Activated CD4-positive, alpha-beta T cell treated with anti-CD3 and anti-CD28 coated beads, Interleukin-2, amount 50 U/mL, for 48 hours (primary cell): Measurements from ENCODE around the gene IFNL3.
"Not testable (repeated sequence)": the region's sequence is repeated elsewhere in the genome, so short reads cannot be mapped to it uniquely, and the experiment has no call there.

Experiments used
- DNase-seq, 2 experiments: peaks; one replicate each; pipeline ENCODE4 v3.0.0-alpha.2; 2020

The IFNL3 gene

GRCh38 chr19:39244410-39245100, at the start of gene IFNL3:
Gene IFNL3 (minus strand): TSS chr19:39245006. CDS start chr19:39244967, 39 bp downstream.
- DNase-seq: not testable (repeated sequence)

DNA sequence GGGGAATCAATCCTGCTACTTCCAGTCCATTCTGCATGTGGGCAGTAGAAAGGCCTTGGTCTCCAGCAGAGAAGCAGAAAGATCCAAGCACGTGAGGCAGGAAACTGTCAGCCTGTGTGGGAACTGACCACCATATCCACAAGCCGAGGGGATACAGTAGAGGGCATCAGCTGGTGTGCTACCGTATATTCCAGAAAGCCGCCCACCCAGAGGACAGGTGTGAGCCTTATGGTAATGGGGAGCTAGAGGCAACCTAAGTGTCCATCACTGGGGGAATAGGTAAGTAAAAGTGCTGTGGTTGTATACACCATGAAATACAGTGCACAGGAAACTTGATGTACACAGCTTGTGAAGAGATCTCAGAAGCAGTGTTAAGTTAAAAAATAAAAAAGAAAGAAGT, 48.6 kb upstream of the IFNL3 start:
- no peak for DNase-seq

GRCh38 chr19:39284032-39284431, 39.2 kb upstream of the IFNL3 start:
- no peak for DNase-seq

DNA sequence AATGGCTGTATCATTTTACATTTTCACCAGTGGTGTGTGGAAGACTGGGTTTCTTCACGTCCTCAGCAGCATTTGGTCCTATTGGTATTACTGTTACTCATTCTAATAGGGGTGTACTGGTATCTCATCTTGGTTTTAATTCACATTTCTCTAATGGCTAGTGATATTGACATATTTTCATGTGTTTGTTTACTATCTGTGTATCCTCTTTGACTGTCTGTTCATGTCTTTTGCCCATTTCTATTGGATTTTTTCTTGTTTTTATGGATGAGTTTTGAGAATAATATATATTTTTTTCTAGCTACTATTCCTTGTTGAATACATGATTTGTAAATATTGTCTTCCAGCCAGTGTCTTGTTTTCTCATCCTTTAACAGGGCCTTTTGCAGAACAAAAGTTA, 37.2 kb upstream of the IFNL3 start:
- no peak for DNase-seq

DNA sequence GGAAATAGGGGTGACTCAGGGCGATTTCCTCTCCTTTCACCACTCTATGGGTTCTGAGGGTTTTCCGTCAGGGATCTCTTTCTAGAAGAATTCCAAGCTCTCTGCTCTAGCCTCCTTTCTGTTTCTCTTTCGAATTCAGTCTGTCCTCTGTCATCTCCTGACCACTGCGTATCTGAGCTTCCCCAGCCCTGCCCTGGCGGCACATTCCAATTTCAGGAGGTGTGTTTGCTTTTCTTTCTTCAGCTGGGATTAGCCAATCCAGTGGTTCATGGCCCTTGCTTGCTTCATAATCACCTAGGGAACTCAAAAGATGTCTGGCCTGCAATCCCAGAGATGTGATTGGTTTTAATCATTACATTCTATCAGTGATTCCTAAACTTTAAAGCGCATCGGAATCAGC, 32.8 kb upstream of the IFNL3 start:
- no peak for DNase-seq

GRCh38 chr19:39276740-39277139, 31.9 kb upstream of the IFNL3 start:
- DNase-seq: no peak

DNA sequence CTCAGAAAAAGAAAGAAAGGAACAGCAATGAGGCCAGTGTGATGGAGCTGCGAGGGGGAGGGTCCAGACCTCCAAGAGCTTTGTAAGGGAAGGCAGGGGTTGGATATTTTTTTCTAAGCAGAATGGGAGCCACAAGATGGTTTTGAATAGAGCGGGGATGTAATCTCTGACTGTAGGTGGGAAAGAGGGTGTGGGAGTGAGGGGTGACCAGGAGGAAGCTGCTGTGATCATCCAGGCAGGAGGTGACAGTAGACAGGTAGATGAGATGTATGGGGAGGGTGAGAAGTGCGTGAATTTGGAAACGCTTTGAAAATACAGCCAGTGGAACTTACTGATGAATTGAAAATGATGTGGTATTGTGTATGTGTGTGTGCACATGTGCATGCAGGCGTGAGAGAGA, 30.8 kb upstream of the IFNL3 start:
- DNase-seq: no peak

DNA sequence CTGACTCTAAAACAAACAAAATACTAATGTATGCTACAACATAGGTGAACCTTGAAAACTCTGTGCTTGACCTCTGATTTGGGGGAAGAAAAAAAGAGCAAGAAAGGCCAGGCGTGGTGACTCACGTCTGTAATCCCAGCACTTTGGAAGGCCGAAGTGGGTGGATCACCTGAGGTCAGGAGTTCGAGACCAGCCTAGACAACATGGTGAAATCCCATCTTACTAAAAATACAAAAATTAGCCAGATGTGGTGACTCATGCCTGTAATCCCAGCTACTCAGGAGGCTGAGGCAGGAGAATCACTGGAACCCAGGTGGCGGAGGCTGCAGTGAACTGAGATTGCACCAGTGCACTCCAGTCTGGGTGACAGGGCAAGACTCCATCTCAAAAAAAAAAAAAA, 29.1 kb upstream of the IFNL3 start:
- not testable (repeated sequence) for DNase-seq

GRCh38 chr19:39270036-39270871, 25.4 kb upstream of the IFNL3 start:
- DNase-seq: no peak

DNA sequence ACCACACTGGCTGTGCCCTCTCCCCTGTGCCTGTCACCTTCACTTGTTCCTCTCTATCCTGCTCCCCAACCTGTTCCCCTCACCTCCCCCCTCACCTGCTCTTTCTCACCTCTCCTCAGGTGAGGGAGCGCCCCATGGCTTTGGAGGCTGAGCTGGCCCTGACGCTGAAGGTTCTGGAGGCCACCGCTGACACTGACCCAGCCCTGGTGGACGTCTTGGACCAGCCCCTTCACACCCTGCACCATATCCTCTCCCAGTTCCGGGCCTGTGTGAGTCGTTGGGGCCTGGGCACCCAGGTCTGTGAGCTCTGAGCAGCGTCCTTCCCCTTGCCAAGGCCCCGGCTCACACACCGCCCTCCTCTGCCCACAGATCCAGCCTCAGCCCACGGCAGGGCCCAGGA, 24.6 kb upstream of the IFNL3 start:
- DNase-seq: not testable (repeated sequence)

DNA sequence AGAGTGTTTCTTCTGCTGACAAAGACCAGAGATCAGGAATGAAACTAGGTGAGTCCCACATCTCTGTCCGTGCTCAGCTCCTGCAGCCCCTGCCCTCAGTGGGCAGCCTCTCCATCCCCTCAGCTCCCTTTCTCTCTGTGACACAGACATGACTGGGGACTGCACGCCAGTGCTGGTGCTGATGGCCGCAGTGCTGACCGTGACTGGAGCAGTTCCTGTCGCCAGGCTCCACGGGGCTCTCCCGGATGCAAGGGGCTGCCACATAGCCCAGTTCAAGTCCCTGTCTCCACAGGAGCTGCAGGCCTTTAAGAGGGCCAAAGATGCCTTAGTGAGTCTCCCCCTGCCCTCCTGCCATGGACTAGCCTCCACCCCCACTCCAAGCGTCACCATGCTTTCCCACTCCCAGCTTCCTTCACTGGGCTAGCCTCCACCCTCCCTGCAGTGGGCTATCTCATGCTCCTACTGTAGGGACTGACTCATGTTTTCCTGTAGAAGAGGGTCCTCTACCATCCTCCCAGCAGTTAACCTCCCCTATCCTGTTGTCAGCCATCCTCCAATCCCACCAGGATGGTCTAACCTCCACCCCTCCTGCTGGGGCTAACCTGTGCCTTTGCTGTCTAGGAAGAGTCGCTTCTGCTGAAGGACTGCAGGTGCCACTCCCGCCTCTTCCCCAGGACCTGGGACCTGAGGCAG, 23.9 kb upstream of the IFNL3 start:
- DNase-seq: not testable (repeated sequence)

DNA sequence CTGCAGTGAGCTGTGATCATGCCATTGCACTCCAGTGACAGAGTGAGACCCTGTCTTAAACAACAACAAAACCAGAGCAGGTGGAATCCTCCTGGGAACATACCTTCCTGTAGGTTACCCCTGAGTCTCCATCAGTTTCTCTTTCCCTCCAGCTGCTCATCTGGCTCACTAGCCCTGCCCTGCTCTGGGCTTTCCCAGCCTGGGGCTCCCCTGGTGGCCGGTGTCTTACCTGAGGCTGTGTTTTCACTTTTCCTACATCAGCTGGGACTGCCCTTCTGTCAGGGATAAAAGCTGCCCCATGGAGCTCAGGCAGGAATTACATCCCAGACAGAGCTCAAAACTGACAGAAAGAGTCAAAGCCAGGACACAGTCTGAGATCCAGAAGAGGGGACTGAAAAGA, 23.3 kb upstream of the IFNL3 start, which contains the start of gene IFNL2:
Gene IFNL2 (plus strand): TSS at position 312 of the 400 bp plus-strand sequence. CDS start 173 bp downstream, outside the sequence.
- DNase-seq: not testable (repeated sequence)

- no peak for DNase-seq
Measured at GRCh38 chr19:39265321-39265916, 20.6 kb upstream of the IFNL3 start.

- DNase-seq: no peak
Measured at GRCh38 chr19:39264306-39265290, 19.8 kb upstream of the IFNL3 start.

GRCh38 chr19:39263912-39264305, 19.1 kb upstream of the IFNL3 start:
- DNase-seq: no peak

DNA sequence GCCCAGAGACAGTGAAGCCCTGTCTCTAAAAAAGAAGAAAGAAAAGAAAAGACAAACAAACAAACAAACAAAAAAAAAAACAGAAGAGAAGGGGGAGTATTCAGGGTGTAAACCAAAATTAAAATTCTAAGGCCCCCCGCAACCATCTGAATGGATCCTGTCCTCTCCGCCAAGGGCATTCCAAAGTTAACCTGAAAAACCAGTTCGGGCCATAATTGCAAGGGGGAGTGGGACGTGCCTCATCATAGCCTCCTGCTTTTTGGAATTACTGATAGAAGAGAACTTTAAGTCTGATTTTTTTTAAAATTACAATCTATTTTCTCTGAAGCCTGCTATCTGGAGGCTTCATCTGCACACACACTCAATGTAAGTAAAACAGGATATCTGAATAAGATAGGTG, 17.7 kb upstream of the IFNL3 start:
- no peak for DNase-seq

GRCh38 chr19:39261704-39262103, 16.9 kb upstream of the IFNL3 start:
- DNase-seq: no peak

- DNase-seq: no peak
Measured at GRCh38 chr19:39257227-39257626, 12.4 kb upstream of the IFNL3 start.

DNA sequence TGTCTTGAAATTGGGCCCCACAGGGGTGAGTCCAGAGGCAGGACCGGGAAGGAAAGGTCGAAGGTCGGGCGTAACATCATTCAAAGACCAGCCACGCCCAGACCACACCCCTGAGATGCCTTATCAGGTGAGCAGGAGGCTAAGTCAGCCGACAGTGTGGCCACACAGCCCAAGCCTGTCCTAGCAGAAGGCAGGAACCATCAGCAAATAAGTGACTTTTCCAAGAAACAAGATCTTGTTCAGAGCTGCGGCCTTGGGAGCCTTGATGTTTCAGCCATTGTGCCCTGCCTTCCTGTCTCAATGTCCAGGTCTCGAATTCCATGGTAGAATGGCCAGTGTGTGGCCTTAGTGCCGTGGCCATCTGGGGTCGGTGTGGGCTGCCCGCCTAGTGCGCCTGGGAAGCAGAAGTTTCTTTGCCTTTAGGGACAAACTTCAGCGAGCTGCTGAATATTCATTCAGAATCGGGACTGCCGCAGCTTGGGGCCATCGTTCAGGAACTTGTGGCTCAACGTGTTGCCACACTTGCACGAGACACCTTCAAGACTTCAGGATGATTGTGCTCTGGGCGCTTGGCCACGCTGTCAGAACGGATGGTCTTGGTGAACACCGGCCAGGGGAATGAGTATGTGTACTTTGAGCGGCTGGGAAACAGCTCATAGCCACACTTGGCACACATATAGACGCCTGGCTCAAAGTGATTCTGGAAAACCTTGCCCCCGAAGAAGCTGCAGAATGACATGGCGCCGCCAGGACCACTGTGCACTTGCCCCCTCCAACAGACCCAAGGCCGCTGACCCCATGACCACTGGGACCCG, 9.9 kb upstream of the IFNL3 start:
- no peak for DNase-seq

- no peak for DNase-seq
Measured at GRCh38 chr19:39253374-39254149, 8.8 kb upstream of the IFNL3 start.
